CD14-positive monocyte (primary cell): Measurements from ENCODE around the gene OR2T29. TPM values are rescaled to one million over a fixed set of nuclear protein-coding genes. Genes with fewer than 3 reads are reported as not detected.
A peak's percentile ranks its signal among the peaks of the same experiment; 100 is the strongest.
"Not testable (repeated sequence)": the region's sequence is repeated elsewhere in the genome, so short reads cannot be mapped to it uniquely, and the experiment has no call there.

ENCODE experiments used
- DNase-seq, 3 donors: peaks; one replicate each; pipeline ENCODE4 v3.0.0-alpha.2; 2011 to 2022
- H2AFZ ChIP-seq: 2 replicates; pipeline ENCODE4 v1.6.0; 2012; ENCODE audit warnings: mild to moderate bottlenecking, low read depth, low read length, inconsistent platforms; ENCODE audit not compliant: insufficient read depth, poor library complexity, severe bottlenecking
- H3K27ac ChIP-seq, 2 donors: 1 replicate in 1 of 2; 2 replicates in 1 of 2; pipeline ENCODE4 v1.5.1; 2012 to 2013; ENCODE audit warnings: low read length in 2 of 2, control low read depth in 1 of 2, inconsistent platforms in 1 of 2, low read depth in 1 of 2, mild to moderate bottlenecking in 1 of 2
- H3K27me3 ChIP-seq, 2 donors: one replicate each; pipeline versions ENCODE4 v1.6.0 to v1.6.1; 2011 to 2013; ENCODE audit warnings: low read length in 2 of 2; ENCODE audit not compliant: control insufficient read depth in 2 of 2, insufficient read depth in 2 of 2
- H3K36me3 ChIP-seq, 2 donors: replicated peaks in 1 of 2; 1 replicate in 1 of 2; 2 replicates in 1 of 2; pipeline versions ENCODE4 v1.5.1 to v1.6.1; 2012 to 2013; ENCODE audit warnings: low read length in 2 of 2, control low read depth in 1 of 2, inconsistent platforms in 1 of 2, mild to moderate bottlenecking in 1 of 2; ENCODE audit not compliant: insufficient read depth in 2 of 2, control insufficient read depth in 1 of 2
- H3K4me1 ChIP-seq, 2 donors: 1 replicate in 1 of 2; 2 replicates in 1 of 2; pipeline versions ENCODE4 v1.5.1 to v1.6.1; 2012 to 2013; ENCODE audit warnings: low read length in 2 of 2, control low read depth in 1 of 2, inconsistent platforms in 1 of 2, mild to moderate bottlenecking in 1 of 2, moderate library complexity in 1 of 2; ENCODE audit not compliant: insufficient read depth in 2 of 2, control insufficient read depth in 1 of 2
- H3K4me2 ChIP-seq: replicated peaks from 2 replicates; pipeline ENCODE3; 2012; ENCODE audit warnings: low read length, moderate library complexity, mild to moderate bottlenecking; ENCODE audit not compliant: poor library complexity, severe bottlenecking; ENCODE audit errors: extremely low read depth
- H3K4me3 ChIP-seq, 3 experiments: fragments of 200-600 bp in 1 of 3; sonication (generic) in 1 of 3; replicated peaks in 1 of 3; 1 replicate in 2 of 3; 2 replicates in 1 of 3; pipeline ENCODE4 v1.5.1; 2011 to 2013; ENCODE audit warnings: low read length in 3 of 3, mild to moderate bottlenecking in 3 of 3, control low read depth in 2 of 3, low read depth in 2 of 3, inconsistent platforms in 1 of 3, moderate library complexity in 1 of 3
- H3K79me2 ChIP-seq: 2 replicates; pipeline ENCODE4 v1.6.0; 2012; ENCODE audit warnings: mild to moderate bottlenecking, control low read depth, inconsistent platforms, low read length, moderate library complexity; ENCODE audit not compliant: insufficient read depth
- H3K9ac ChIP-seq: 2 replicates; pipeline ENCODE4 v1.6.0; 2017; ENCODE audit warnings: low read length, mild to moderate bottlenecking; ENCODE audit not compliant: insufficient read depth, poor library complexity, severe bottlenecking
- H3K9me3 ChIP-seq, 2 donors: replicated peaks in 1 of 2; 1 replicate in 1 of 2; 2 replicates in 1 of 2; pipeline versions ENCODE4 v1.5.1 to v1.6.1; 2012 to 2013; ENCODE audit warnings: low read length in 2 of 2, control low read depth in 1 of 2; ENCODE audit not compliant: control insufficient read depth in 1 of 2, insufficient read depth in 1 of 2
- H4K20me1 ChIP-seq: 2 replicates; pipeline ENCODE4 v1.6.0; 2012; ENCODE audit warnings: mild to moderate bottlenecking, low read length, control low read depth, moderate library complexity; ENCODE audit not compliant: insufficient read depth
- H3K27ac Mint-ChIP-seq, 7 donors: one replicate each; pipeline ENCODE4 v1.8.0; 2020; ENCODE audit warnings: mild to moderate bottlenecking in 7 of 7, mixed read lengths in 7 of 7, moderate library complexity in 6 of 7, inconsistent platforms in 2 of 7
- H3K27me3 Mint-ChIP-seq, 3 donors: one replicate each; pipeline ENCODE4 v1.8.0; 2021 to 2022; ENCODE audit warnings: low read depth in 3 of 3, mild to moderate bottlenecking in 3 of 3, mixed read lengths in 3 of 3, moderate library complexity in 3 of 3, inconsistent platforms in 1 of 3
- H3K36me3 Mint-ChIP-seq, 2 donors: one replicate each; pipeline ENCODE4 v1.8.0; 2020; ENCODE audit warnings: mixed read lengths in 2 of 2, inconsistent platforms in 1 of 2, mild to moderate bottlenecking in 1 of 2
- H3K4me1 Mint-ChIP-seq: one replicate; pipeline ENCODE4 v1.8.0; 2020; ENCODE audit warnings: mild to moderate bottlenecking, mixed read lengths
- H3K4me3 Mint-ChIP-seq, 2 donors: one replicate each; pipeline ENCODE4 v1.8.0; 2020; ENCODE audit warnings: mild to moderate bottlenecking in 2 of 2, mixed read lengths in 2 of 2, moderate library complexity in 1 of 2
- H3K9me3 Mint-ChIP-seq, 7 donors: one replicate each; pipeline ENCODE4 v1.8.0; 2020 to 2022; ENCODE audit warnings: mixed read lengths in 7 of 7, mild to moderate bottlenecking in 6 of 7, moderate library complexity in 6 of 7, inconsistent platforms in 2 of 7
- WGBS: methylation state at CpG from one replicate; pipeline ENCODE4 v1.1.5; 2013; ENCODE audit warnings: missing lambda C conversion rate; ENCODE audit not compliant: insufficient coverage; 5-methylcytosine and 5-hydroxymethylcytosine counted together
- intact Hi-C, 2 donors: fragments of 100-400 bp; cut with micrococcal nuclease; formaldehyde crosslinking; loops; one replicate each; pipeline versions ENCODE4 v1.15.0 to v1.15.1; 2023
- polyA plus RNA-seq, 3 donors: library from polyadenylated mRNA; depleted of rRNA in 1 of 3; unstranded in 2 of 3; stranded (reverse) in 1 of 3; fragments of 300-500 nt in 2 of 3; fragments of >200 nt in 1 of 3; fragmentation: Illumina TruSeq in 2 of 3; gene quantifications; 1 replicate in 2 of 3; 2 replicates in 1 of 3; pipeline ENCODE4 v1.2.3, GENCODE V29; 2012 to 2021

Gene OR2T29
- polyA plus RNA-seq, 3 donors: not detected

- H3K79me2 ChIP-seq, H3K4me2 ChIP-seq, H4K20me1 ChIP-seq, H3K36me3 Mint-ChIP-seq, H3K9me3 Mint-ChIP-seq, DNase-seq, H3K36me3 ChIP-seq, intact Hi-C loops, H3K9ac ChIP-seq, H3K27me3 Mint-ChIP-seq, H3K9me3 ChIP-seq, H3K27me3 ChIP-seq: not testable (repeated sequence)
- peak overlapping the region; percentile 61 for H2AFZ ChIP-seq
- H3K4me1 Mint-ChIP-seq: peaks cover 28% of the 10 kb centered on the region
- peaks cover 4 to 32% of the 10 kb centered on the region in 2 donors for H3K4me1 ChIP-seq
- H3K27ac Mint-ChIP-seq: peak overlapping the region in 5 of 7 donors; percentile 13 to 84 (median 55)
- 8% methylated on average over 4 of the region's 11 CpGs for WGBS
- H3K27ac ChIP-seq: peak overlapping the region in 1 of 2 donors; percentile 51
- peak overlapping the region; percentile 70 to 93 for H3K4me3 Mint-ChIP-seq
- peak overlapping the region in 2 of 3 experiments; percentile 19 to 44 for H3K4me3 ChIP-seq
Observed at GRCh38 chr1:248565530-248566373, 3.2 kb upstream of the OR2T29 start.

DNA sequence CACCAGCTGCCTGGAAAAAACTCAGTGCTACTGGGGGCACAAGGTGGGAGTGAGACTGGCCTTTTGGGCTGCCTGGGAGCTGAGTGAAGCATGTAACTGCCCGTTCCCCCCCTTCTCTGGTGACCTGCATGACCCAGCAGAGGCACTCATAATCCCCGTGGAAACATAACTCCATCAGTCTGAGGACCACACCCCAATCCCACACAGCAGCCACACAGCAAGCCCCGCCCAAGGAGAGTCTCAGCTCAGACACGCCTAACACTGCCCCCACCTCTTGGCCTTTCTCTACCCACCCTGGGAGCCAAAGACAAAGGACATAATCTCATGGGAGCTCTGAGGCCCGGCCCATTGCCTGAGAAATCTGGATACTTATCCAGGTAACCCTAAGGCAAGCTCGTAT is 11.5 kb downstream of the OR2T29 start:
- H3K27ac Mint-ChIP-seq, H3K9me3 Mint-ChIP-seq, H2AFZ ChIP-seq, H3K36me3 ChIP-seq, H3K36me3 Mint-ChIP-seq, H3K4me1 Mint-ChIP-seq, H3K4me2 ChIP-seq, H3K4me3 Mint-ChIP-seq, H3K9me3 ChIP-seq, H3K27me3 Mint-ChIP-seq, H3K27me3 ChIP-seq, H3K4me1 ChIP-seq, H3K27ac ChIP-seq, H3K9ac ChIP-seq, DNase-seq, H3K79me2 ChIP-seq, H3K4me3 ChIP-seq, intact Hi-C loops, H4K20me1 ChIP-seq: not testable (repeated sequence)
- WGBS: no CpG with 5 or more reads among the region's 6 CpGs

GRCh38 chr1:248547383-248547782 is 15.2 kb downstream of the OR2T29 start:
- not testable (repeated sequence) for H3K27ac Mint-ChIP-seq, H3K36me3 Mint-ChIP-seq, DNase-seq

GRCh38 chr1:248537449-248537848 is 25.1 kb downstream of the OR2T29 start:
- H3K79me2 ChIP-seq, H3K27me3 Mint-ChIP-seq, H3K4me3 Mint-ChIP-seq, H3K9ac ChIP-seq, H3K4me1 Mint-ChIP-seq, H3K27me3 ChIP-seq, DNase-seq, intact Hi-C loops, H3K27ac Mint-ChIP-seq, H4K20me1 ChIP-seq, H3K27ac ChIP-seq, H3K4me2 ChIP-seq, H3K9me3 ChIP-seq, H3K4me3 ChIP-seq, H3K4me1 ChIP-seq, H3K36me3 ChIP-seq, H3K9me3 Mint-ChIP-seq, H2AFZ ChIP-seq, H3K36me3 Mint-ChIP-seq: not testable (repeated sequence)

More at GRCh38 chr1:248547383-248547782, 15.2 kb downstream of the OR2T29 start:
- H3K36me3 ChIP-seq, H2AFZ ChIP-seq, H3K27ac ChIP-seq, H3K27me3 ChIP-seq, intact Hi-C loops, H3K4me3 Mint-ChIP-seq, H3K9me3 Mint-ChIP-seq, H3K4me1 ChIP-seq, H3K79me2 ChIP-seq, H3K9ac ChIP-seq, H3K4me1 Mint-ChIP-seq, H3K4me2 ChIP-seq, H3K27me3 Mint-ChIP-seq, H3K9me3 ChIP-seq, H3K4me3 ChIP-seq, H4K20me1 ChIP-seq: not testable (repeated sequence)
- no CpG with 5 or more reads among the region's 2 CpGs for WGBS
